H1 (cell line): Measurements from ENCODE around the gene HOXB3. TPM values are rescaled to one million over a fixed set of nuclear protein-coding genes. Genes with fewer than 3 reads are reported as not detected.

ENCODE experiments used
- CTCF ChIA-PET: fragments of 300-600 bp; sonication (Branson Sonifier 250); formaldehyde crosslinking; loops from one replicate; lab custom pipeline; 2021; ENCODE audit not compliant: partially characterized antibody; lab: Charles Lee
- POLR2A ChIA-PET: fragments of 300-600 bp; sonication (Branson Sonifier 250); formaldehyde crosslinking; loops from one replicate; lab custom pipeline; 2021; ENCODE audit warnings: inconsistent platforms; ENCODE audit not compliant: partially characterized antibody; lab: Charles Lee
- DNase-seq, 2 experiments: peaks; one replicate each; pipeline versions ENCODE4 v3.0.0 to v3.0.0-alpha.2; 2010 to 2022; ENCODE audit warnings: low spot score in 2 of 2, low read depth in 1 of 2, mixed read lengths in 1 of 2
- FAIRE-seq: peaks from 2 replicates; lab custom pipeline; 2011; peaks lifted over from hg19 to GRCh38; lab: Jason Lieb, UNC
- H2AFZ ChIP-seq: 2 replicates; pipeline ENCODE4 v1.8.1; 2012; ENCODE audit warnings: low read length, inconsistent platforms
- H2AK5ac ChIP-seq: 2 replicates; pipeline ENCODE4 v1.6.1; 2013; ENCODE audit warnings: low read depth, low read length
- H2BK120ac ChIP-seq: replicated peaks from 2 replicates; pipeline ENCODE3; 2013; ENCODE audit warnings: low read depth, low read length, inconsistent platforms
- H2BK12ac ChIP-seq: 2 replicates; pipeline ENCODE4 v1.6.1; 2013; ENCODE audit warnings: low read depth, low read length
- H2BK15ac ChIP-seq: 2 replicates; pipeline ENCODE4 v1.6.1; 2013; ENCODE audit warnings: low read length
- H2BK20ac ChIP-seq: 2 replicates; pipeline ENCODE4 v1.6.1; 2013; ENCODE audit warnings: low read length
- H2BK5ac ChIP-seq: 2 replicates; pipeline ENCODE4 v1.6.1; 2013; ENCODE audit warnings: low read depth, low read length
- H3K14ac ChIP-seq: 2 replicates; pipeline ENCODE4 v1.6.1; 2013; ENCODE audit warnings: inconsistent platforms; ENCODE audit not compliant: insufficient read length
- H3K18ac ChIP-seq: 2 replicates; pipeline ENCODE4 v1.6.1; 2013; ENCODE audit warnings: low read length; ENCODE audit errors: extremely low read depth
- H3K23ac ChIP-seq: 2 replicates; pipeline ENCODE4 v1.6.1; 2013; ENCODE audit warnings: inconsistent platforms; ENCODE audit not compliant: insufficient read length
- H3K23me2 ChIP-seq: 2 replicates; pipeline ENCODE4 v1.6.1; 2013; ENCODE audit warnings: low read depth, low read length
- H3K27ac ChIP-seq: 2 replicates; pipeline ENCODE4 v1.6.1; 2011; ENCODE audit warnings: low read depth, low read length, inconsistent platforms
- H3K27me3 ChIP-seq, 4 experiments: replicated peaks in 1 of 4; 1 replicate in 1 of 4; 2 replicates in 3 of 4; pipeline versions ENCODE4 v1.6.1 to v1.8.1; 2011 to 2013; ENCODE audit warnings: low read length in 3 of 4, mild to moderate bottlenecking in 3 of 4, inconsistent platforms in 2 of 4, mixed read lengths in 2 of 4, moderate library complexity in 1 of 4; ENCODE audit not compliant: control insufficient read depth in 3 of 4, insufficient read depth in 3 of 4; ENCODE audit errors: extremely low read depth in 1 of 4
- H3K36me3 ChIP-seq, 4 experiments: 2 replicates each; pipeline versions ENCODE4 v1.6.1 to v1.8.1; 2011 to 2013; ENCODE audit warnings: mild to moderate bottlenecking in 4 of 4, low read length in 3 of 4, moderate library complexity in 2 of 4, control low read depth in 1 of 4, inconsistent platforms in 1 of 4; ENCODE audit not compliant: insufficient read depth in 4 of 4, control insufficient read depth in 2 of 4
- H3K4ac ChIP-seq: replicated peaks from 2 replicates; pipeline ENCODE3; 2013; ENCODE audit warnings: low read length, low read depth, mixed read lengths, inconsistent platforms; ENCODE audit not compliant: insufficient read length
- H3K4me1 ChIP-seq, 4 experiments: replicated peaks in 1 of 4; 1 replicate in 1 of 4; 2 replicates in 3 of 4; pipeline versions ENCODE4 v1.6.1 to v1.8.1; 2011 to 2013; ENCODE audit warnings: low read length in 3 of 4, inconsistent platforms in 2 of 4, mixed read lengths in 1 of 4; ENCODE audit not compliant: insufficient read depth in 4 of 4, control insufficient read depth in 3 of 4
- H3K4me2 ChIP-seq, 2 experiments: 2 replicates each; pipeline versions ENCODE4 v1.6.1 to v1.8.1; 2011 to 2013; ENCODE audit warnings: low read depth in 2 of 2, low read length in 2 of 2, control low read depth in 1 of 2, inconsistent platforms in 1 of 2, mild to moderate bottlenecking in 1 of 2; ENCODE audit not compliant: insufficient read depth in 1 of 2
- H3K4me3 ChIP-seq, 4 experiments: fragments of 200-600, 300-600 bp in 1 of 4; sonication (generic), shearing (Covaris generic), sonication (Bioruptor Twin) in 1 of 4; 2 replicates each; pipeline versions ENCODE4 v1.5.1 to v1.8.1; 2011 to 2016; ENCODE audit warnings: low read length in 4 of 4, low read depth in 3 of 4, control low read depth in 2 of 4, inconsistent platforms in 2 of 4, mild to moderate bottlenecking in 2 of 4, mixed read lengths in 1 of 4, moderate library complexity in 1 of 4; ENCODE audit not compliant: insufficient read depth in 2 of 4; ENCODE audit errors: extremely low read depth in 1 of 4
- H3K56ac ChIP-seq: replicated peaks from 2 replicates; pipeline ENCODE3; 2013; ENCODE audit warnings: low read depth, mild to moderate bottlenecking, mixed read lengths, low read length, inconsistent platforms; ENCODE audit not compliant: insufficient read length
- H3K79me1 ChIP-seq: 2 replicates; pipeline ENCODE4 v1.6.1; 2013; ENCODE audit warnings: low read depth, low read length, control low read depth
- H3K79me2 ChIP-seq, 2 experiments: 2 replicates each; pipeline versions ENCODE4 v1.6.1 to v1.8.1; 2012 to 2013; ENCODE audit warnings: low read length in 2 of 2, mild to moderate bottlenecking in 2 of 2, inconsistent platforms in 1 of 2; ENCODE audit not compliant: insufficient read depth in 2 of 2, control insufficient read depth in 1 of 2
- H3K9ac ChIP-seq, 4 experiments: replicated peaks in 1 of 4; 1 replicate in 1 of 4; 2 replicates in 3 of 4; pipeline versions ENCODE4 v1.6.1 to v1.8.1; 2011 to 2013; ENCODE audit warnings: low read depth in 3 of 4, low read length in 3 of 4, control low read depth in 2 of 4, mild to moderate bottlenecking in 2 of 4, moderate library complexity in 2 of 4, inconsistent platforms in 1 of 4; ENCODE audit errors: extremely low read depth in 1 of 4
- H3K9me3 ChIP-seq, 2 experiments: 2 replicates each; pipeline versions ENCODE4 v1.6.1 to v1.8.1; 2012 to 2013; ENCODE audit warnings: mild to moderate bottlenecking in 2 of 2, moderate library complexity in 2 of 2, control low read depth in 1 of 2, inconsistent platforms in 1 of 2, low read depth in 1 of 2, low read length in 1 of 2, mixed read lengths in 1 of 2; ENCODE audit not compliant: insufficient read depth in 2 of 2
- H4K20me1 ChIP-seq, 2 experiments: replicated peaks in 1 of 2; 2 replicates each; pipeline versions ENCODE3 to v1.8.1; 2011 to 2013; ENCODE audit warnings: inconsistent platforms in 2 of 2, low read length in 2 of 2, mild to moderate bottlenecking in 1 of 2; ENCODE audit not compliant: insufficient read depth in 2 of 2, control insufficient read depth in 1 of 2
- H4K5ac ChIP-seq: 2 replicates; pipeline ENCODE4 v1.6.1; 2013; ENCODE audit warnings: low read length, low read depth, mixed read lengths, inconsistent platforms; ENCODE audit not compliant: insufficient read length
- H4K8ac ChIP-seq: 2 replicates; pipeline ENCODE4 v1.8.0; 2013; ENCODE audit warnings: mild to moderate bottlenecking, moderate library complexity, low read length, inconsistent platforms; ENCODE audit not compliant: insufficient read depth; ENCODE audit errors: extremely low read depth
- H4K91ac ChIP-seq: replicated peaks from 2 replicates; pipeline ENCODE3; 2013; ENCODE audit warnings: low read length, mixed read lengths, inconsistent platforms; ENCODE audit not compliant: insufficient read length
- BACH1 ChIP-seq: IDR thresholded peaks from 2 replicates; pipeline ENCODE4 v1.6.1; 2012; ENCODE audit warnings: low read length, improper control_type of control experiment
- CHD1 ChIP-seq: IDR thresholded peaks from 2 replicates; pipeline ENCODE4 v1.6.1; 2012; ENCODE audit warnings: low read depth, low read length, improper control_type of control experiment
- KDM1A ChIP-seq: fragments of 200-600, 300-600 bp; sonication (generic); IDR thresholded peaks from 2 replicates; pipeline ENCODE4 v1.7.1; 2016; ENCODE audit warnings: mild to moderate bottlenecking, low read length, borderline replicate concordance
- MAFK ChIP-seq: IDR thresholded peaks from 2 replicates; pipeline ENCODE4 v1.6.1; 2012; ENCODE audit warnings: low read depth, mild to moderate bottlenecking, improper control_type of control experiment, low read length
- NRF1 ChIP-seq: IDR thresholded peaks from 2 replicates; pipeline ENCODE4 v1.6.1; 2011; ENCODE audit warnings: mild to moderate bottlenecking, low read depth, low read length, improper control_type of control experiment
- PHF8 ChIP-seq: fragments of 200-600 bp; sonication (generic); conservative IDR thresholded peaks from 2 replicates; pipeline ENCODE4 v1.7.1; 2012; ENCODE audit warnings: low read depth, mild to moderate bottlenecking, inconsistent platforms, low read length, moderate library complexity
- SIX5 ChIP-seq: IDR thresholded peaks from 2 replicates; pipeline ENCODE4 v1.6.1; 2011; ENCODE audit warnings: mild to moderate bottlenecking, low read depth, low read length
- TAF7 ChIP-seq: optimal IDR thresholded peaks from 2 replicates; pipeline ENCODE3; 2011; ENCODE audit warnings: low read depth, mild to moderate bottlenecking, inconsistent platforms, low read length, moderate library complexity, borderline replicate concordance
- ZNF274 ChIP-seq: IDR thresholded peaks from 2 replicates; pipeline ENCODE4 v1.7.0; 2012; ENCODE audit warnings: low read length, borderline replicate concordance; ENCODE audit errors: extremely low read depth
- WGBS, 2 experiments: shearing (Covaris generic) in 1 of 2; methylation state at CpG; one replicate each; pipeline versions ENCODE4 v1.1.6 to v1.1.7; 2013 to 2015; ENCODE audit warnings: low lambda C conversion rate in 2 of 2, mixed read lengths in 2 of 2, inconsistent platforms in 1 of 2, low coverage in 1 of 2, missing lambda C conversion rate in 1 of 2; ENCODE audit not compliant: insufficient replicate concordance in 2 of 2, insufficient coverage in 1 of 2, insufficient read length in 1 of 2; ENCODE audit errors: extremely low coverage in 1 of 2, missing lambda C conversion rate in 1 of 2; 5-methylcytosine and 5-hydroxymethylcytosine counted together
- polyA plus RNA-seq, 7 experiments: library from polyadenylated mRNA; depleted of rRNA in 3 of 7; stranded (reverse) in 5 of 7; unstranded in 2 of 7; fragments of >200 nt in 5 of 7; fragments of 200-250 nt in 2 of 7; gene quantifications; 1 replicate in 5 of 7; 2 replicates in 1 of 7; 4 replicates in 1 of 7; pipeline versions ENCODE4 v1.2.1 to v1.2.3, GENCODE V29; 2011 to 2013; ENCODE audit warnings: missing spikeins in 2 of 7, mixed read lengths in 2 of 7
- total RNA-seq: library from RNA; stranded (reverse); fragmentation: NEBNext Ultra II Directional; extraction: Animal tissue kit (Norgen Biotek cat#: 25700); gene quantifications from 2 replicates; pipeline ENCODE4 v1.2.1, GENCODE V29; 2021
- TF ChIP-seq, protein P1 (sequence below): IDR thresholded peaks from 2 replicates; pipeline ENCODE4 v1.6.1; 2012; ENCODE audit warnings: low read length, inconsistent platforms

HOXB3 gene
- total and polyA plus RNA-seq, 2 of the 8 experiments (the other 6 are each of a cell fraction or from before 2014, with no cell fraction given), result not detected

DNA sequence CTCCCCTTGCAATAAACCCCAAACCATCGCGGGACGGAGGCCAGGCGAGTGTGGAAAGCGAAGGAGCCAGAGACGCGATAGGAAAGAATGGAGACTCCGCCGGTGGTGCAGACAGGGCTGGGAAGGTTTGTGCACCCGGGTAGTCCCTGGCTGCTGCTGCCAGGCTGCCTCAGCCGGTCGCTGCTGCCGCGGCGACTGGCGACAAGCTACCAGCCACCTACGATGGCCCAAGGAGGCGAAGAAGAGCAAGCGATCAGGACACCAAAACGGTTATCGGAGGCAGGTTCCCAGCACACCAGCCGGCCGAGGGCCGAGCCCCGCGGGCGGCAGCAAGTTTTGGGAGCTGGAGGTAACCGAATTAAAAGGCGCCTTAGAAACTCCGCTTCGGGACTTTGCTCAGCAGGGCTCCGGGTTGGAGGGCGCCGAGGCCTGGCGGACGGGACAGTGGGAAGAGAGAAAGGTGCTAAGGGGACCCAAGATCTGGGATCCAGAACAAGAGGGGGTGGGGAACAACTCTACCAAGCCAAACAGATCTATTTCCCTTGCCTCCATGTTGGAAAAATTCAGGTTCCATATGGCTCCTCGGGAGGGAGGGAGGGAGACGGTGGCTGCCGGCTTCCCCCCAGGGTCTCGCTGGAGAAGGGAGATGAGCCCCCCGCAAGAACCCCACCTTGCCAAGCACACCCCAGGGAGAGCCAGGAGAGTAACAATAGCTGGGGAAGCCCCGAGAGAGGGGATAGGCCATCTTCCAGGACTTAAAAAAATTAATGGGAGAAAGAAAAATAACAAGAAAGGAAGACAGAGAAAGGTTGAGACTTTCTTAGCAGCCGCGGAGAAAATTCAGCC, 35.4 kb downstream of the HOXB3 start:
- Histone ChIP-seq H3K9me3 (no peaks in the 10 kb centered on the region), H3K79me1 (no peaks in the 10 kb centered on the region), H3K9ac (no peak overlapping the region), H3K18ac (no peak overlapping the region), H2AFZ (no peak overlapping the region), H4K8ac (no peak overlapping the region), H4K5ac (no peak overlapping the region), H2BK120ac (no peak overlapping the region), H2AK5ac (no peak overlapping the region), H3K27me3 (peaks cover 98 to 100% (median 99%) of the 10 kb centered on the region in 4 experiments), H3K14ac (no peak overlapping the region), H2BK15ac (peak overlapping the region; percentile 81; the same call in 1 of the 2 replicates), H3K4me3 (0 out of 8 replicates have a peak overlapping the region, but pooled peaks of 1 of the 4 experiments have one; percentile 25), H3K4me2 (peak overlapping the region; percentile 24 to 44; a peak in 3 of 4 replicates), H3K27ac (no peak overlapping the region), H3K4me1 (peaks cover 0 to 15% (median 8%) of the 10 kb centered on the region in 4 experiments; a peak in 5 of 7 replicates), H4K20me1 (peaks cover 26 to 35% of the 10 kb centered on the region in 2 experiments), H3K79me2 (no peaks in the 10 kb centered on the region), H3K36me3 (peaks cover 0 to 3% (median 0%) of the 10 kb centered on the region in 4 experiments; a peak in 1 of 8 replicates), H2BK5ac (no peak overlapping the region), H4K91ac (no peak overlapping the region), H3K56ac (no peak overlapping the region), H3K23me2 (no peaks in the 10 kb centered on the region; the same call in 1 of the 2 replicates), H3K4ac (no peak overlapping the region), H2BK20ac (no peak overlapping the region), H3K23ac (no peak overlapping the region), H2BK12ac (peak overlapping the region; percentile 87; the same call in 1 of the 2 replicates)
- CTCF ChIA-PET, result interaction anchor here (0.7 to 4.0 kb wide), 11 partner anchors 8 to 203 kb away, joined by 3 to 18 read pairs (median 3); partner anchors contain the start of genes HOXB5 and HOXB9
- WGBS, 2 experiments, result 6% methylated on average over 37 of the region's 44 CpGs; no CpG with 5 or more reads in 1 of the 2 experiments
- POLR2A ChIA-PET, result interaction anchor here (1.1 kb wide), 1 partner anchor 13 kb away, joined by 3 read pairs; no protein-coding TSS in a partner anchor
- DNase-seq, result no peak
- FAIRE-seq, result no peak
- TF ChIP-seq NRF1, result no peak
- no peak for TF ChIP-seq BACH1
- no peak for TF ChIP-seq SIX5
- no peak for TF ChIP-seq CHD1
- TF ChIP-seq, protein P1, sequence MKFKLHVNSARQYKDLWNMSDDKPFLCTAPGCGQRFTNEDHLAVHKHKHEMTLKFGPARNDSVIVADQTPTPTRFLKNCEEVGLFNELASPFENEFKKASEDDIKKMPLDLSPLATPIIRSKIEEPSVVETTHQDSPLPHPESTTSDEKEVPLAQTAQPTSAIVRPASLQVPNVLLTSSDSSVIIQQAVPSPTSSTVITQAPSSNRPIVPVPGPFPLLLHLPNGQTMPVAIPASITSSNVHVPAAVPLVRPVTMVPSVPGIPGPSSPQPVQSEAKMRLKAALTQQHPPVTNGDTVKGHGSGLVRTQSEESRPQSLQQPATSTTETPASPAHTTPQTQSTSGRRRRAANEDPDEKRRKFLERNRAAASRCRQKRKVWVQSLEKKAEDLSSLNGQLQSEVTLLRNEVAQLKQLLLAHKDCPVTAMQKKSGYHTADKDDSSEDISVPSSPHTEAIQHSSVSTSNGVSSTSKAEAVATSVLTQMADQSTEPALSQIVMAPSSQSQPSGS, result no peak
- no peak for TF ChIP-seq TAF7
- no peak for TF ChIP-seq MAFK
- no peak for TF ChIP-seq ZNF274
- no peak for TF ChIP-seq PHF8
- no peak for TF ChIP-seq KDM1A
